Activated CD4-positive, CD25-positive, alpha-beta regulatory T cell treated with anti-CD3 and anti-CD28 coated beads, Interleukin-2, amount 50 U/mL, for 24 hours (primary cell): ENCODE measurements around the gene IGFBP4.
"Not testable (repeated sequence)": the region's sequence is repeated elsewhere in the genome, so short reads cannot be mapped to it uniquely, and the experiment has no call there.

Experiments used
- ATAC-seq, 2 donors: fragments of 150-1000 bp; cut with Tn5 transposase; one replicate each; pipeline ENCODE4 v1.10.0; 2021; ENCODE audit warnings: mild to moderate bottlenecking in 1 of 2, moderate library complexity in 1 of 2

The IGFBP4 gene

DNA sequence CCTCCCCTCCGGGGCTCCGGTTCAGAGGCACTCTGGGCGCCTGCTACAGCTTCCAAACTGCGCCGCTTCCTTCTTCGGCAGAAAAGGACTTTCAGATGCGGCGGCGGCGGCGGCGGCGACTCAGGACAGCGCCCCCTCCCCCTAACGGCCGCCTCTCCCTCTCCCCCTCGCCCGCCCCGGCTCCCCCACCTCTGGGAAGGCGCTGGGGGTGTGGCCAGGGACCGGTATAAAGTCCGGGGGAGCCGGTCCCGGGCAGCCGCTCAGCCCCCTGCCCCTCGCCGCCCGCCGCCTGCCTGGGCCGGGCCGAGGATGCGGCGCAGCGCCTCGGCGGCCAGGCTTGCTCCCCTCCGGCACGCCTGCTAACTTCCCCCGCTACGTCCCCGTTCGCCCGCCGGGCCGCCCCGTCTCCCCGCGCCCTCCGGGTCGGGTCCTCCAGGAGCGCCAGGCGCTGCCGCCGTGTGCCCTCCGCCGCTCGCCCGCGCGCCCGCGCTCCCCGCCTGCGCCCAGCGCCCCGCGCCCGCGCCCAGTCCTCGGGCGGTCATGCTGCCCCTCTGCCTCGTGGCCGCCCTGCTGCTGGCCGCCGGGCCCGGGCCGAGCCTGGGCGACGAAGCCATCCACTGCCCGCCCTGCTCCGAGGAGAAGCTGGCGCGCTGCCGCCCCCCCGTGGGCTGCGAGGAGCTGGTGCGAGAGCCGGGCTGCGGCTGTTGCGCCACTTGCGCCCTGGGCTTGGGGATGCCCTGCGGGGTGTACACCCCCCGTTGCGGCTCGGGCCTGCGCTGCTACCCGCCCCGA is at the start of gene IGFBP4:
Gene IGFBP4 (plus strand): TSS at position 255 of the 792 bp plus-strand sequence. CDS start 286 bp downstream, at position 541.
- peak; percentile 71 to 78 for ATAC-seq

GRCh38 chr17:40399185-40399584 is 44.1 kb upstream of the IGFBP4 start:
- peak; percentile 60 to 65 for ATAC-seq

GRCh38 chr17:40402668-40403067 is 40.6 kb upstream of the IGFBP4 start:
- peak in 1 of 2 donors; percentile 51 for ATAC-seq

- no peak for ATAC-seq
These were observed 39.2 kb upstream of the IGFBP4 start for GRCh38 chr17:40404003-40404402.

DNA sequence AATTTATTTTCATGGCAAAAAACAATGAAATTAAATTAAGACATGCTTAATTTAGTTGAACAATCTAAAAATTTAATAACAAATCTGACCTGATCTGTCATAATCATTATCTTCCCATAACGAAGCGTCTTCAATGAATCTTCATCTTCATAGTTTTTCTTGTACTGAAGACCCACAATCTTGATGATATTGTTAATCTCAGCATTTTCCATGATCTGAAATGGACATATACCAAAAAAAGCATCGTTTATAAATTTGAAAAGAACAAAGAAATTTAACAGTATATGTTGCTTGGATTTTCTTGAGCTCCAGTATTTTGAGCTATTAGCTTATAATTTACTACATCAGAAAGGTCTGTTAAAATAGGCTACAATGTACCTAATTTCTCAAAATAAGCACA is 35.8 kb upstream of the IGFBP4 start:
- no peak for ATAC-seq

DNA sequence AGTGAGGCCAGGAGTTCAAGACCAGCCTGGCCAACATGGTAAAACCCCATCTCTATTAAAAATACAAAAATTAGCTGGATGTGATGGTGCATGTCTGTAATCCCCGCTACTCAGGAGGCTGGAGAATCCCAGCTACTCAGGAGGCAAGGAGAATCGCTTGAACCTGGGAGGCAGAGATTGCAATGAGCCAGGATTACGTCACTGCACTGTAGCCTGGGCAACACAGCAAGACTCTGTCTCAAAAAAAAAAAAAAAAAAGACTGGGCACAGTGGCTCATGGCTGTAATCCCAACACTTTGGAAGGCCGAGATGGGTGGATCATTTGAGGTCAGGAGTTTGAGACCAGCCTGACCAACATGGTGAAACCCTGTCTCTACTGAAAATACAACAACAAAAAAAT is 33.7 kb upstream of the IGFBP4 start:
- not testable (repeated sequence) for ATAC-seq

GRCh38 chr17:40410082-40410481 is 33.2 kb upstream of the IGFBP4 start:
- no peak for ATAC-seq

- ATAC-seq = no peak
These were observed 31.4 kb upstream of the IGFBP4 start for GRCh38 chr17:40411821-40412220.

DNA sequence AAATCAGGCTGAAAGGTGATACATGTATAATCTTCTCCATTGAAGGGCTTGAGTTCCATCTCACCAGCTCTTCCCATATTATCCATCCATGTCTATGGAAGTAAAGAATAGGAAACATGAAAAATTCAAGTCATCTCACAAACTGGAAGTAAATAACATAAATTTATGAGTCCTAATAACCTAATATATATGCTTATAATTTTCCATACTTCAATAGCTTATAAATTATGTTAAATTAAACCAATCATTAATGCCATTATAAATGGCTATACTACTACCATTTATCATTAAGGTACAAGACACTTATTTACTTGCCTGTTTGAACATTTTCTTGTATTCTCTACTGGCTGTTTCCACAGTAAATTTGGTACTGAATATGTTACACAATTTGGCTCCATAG is 30.4 kb upstream of the IGFBP4 start:
- no peak for ATAC-seq

GRCh38 chr17:40414312-40414711 is 28.9 kb upstream of the IGFBP4 start:
- ATAC-seq = not testable (repeated sequence)

- no peak for ATAC-seq
These were observed 27.9 kb upstream of the IGFBP4 start for GRCh38 chr17:40415390-40415789.

DNA sequence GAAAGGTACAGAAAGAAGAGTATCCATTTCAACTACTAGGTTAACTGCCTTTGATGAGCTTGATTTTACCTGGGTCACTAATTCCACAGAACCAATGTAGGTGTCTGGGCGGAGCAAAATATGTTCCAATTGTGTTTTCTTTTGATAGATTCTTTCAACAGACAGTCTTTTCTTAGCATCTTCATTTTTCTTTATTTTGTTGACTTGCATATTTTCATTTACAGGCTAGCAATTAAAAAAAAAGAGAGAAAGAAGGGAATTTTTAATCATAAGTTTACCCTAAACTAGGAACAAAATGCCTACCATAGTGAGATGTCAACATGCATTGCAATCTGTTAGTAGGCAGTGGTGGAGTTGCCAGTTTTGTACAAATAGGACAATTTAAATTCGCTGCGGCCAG is 26.6 kb upstream of the IGFBP4 start:
- ATAC-seq = no peak

GRCh38 chr17:40417258-40417608 is 26.0 kb upstream of the IGFBP4 start:
- ATAC-seq = peak; percentile 2 to 11

DNA sequence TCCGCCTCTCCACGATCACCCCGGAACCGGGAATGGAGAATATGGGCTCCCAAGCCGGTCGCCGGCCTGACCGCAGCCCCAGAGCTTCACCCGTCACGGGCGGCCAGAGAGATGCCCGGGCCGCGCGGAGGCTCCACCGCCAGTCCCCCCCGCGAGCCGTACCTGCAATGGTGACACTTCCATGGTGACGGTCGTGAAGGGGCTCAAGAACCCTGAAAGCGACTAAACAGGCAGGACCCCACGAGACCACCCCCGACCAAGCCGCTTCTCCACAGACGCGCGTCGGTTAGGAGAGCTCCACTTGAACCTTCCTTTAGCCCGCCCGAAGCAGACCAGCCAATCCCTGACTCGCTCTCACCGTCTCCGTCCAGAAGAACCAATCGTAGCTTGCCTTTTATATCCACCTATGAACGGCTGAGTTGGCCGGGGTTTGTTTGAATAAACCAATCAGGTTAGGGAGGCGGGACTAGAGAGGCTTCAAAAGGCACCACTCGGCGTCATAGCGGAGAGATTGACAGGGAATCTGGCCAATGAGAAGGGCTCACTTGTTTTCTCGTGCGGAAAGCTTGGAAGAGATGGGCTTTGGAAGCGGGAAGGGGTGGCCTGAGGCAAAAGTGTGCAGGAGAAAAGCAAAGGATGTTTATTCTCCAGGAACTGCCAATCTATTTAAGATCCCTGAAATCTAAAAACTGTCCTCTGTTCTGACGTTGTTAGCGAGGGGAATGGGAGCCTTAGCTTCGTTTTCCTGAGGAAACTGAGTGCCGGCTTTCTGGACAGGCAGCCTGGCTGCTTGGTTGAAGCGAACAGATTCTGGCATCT is 25.4 kb upstream of the IGFBP4 start, which contains the start of gene TOP2A:
Gene TOP2A (minus strand): TSS at position 288 of the 819 bp plus-strand sequence. CDS start 105 bp downstream, at position 183.
- ATAC-seq = peak; percentile 99

DNA sequence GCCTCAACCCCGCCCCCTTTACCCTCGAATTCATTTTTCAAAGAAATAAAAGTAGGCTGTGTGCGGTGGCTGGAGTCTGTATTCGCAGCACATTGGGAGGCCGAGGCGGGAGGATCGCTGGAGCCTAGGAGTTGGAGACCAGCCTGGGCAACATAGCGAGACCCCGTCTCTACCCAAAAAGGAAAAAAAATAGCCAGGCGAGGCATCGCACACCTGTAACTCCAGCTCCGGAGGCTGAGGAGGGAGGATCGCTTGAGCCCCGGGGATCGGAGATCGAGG is 24.9 kb upstream of the IGFBP4 start:
- no peak for ATAC-seq

GRCh38 chr17:40419559-40420331 is 23.5 kb upstream of the IGFBP4 start:
- ATAC-seq = no peak

DNA sequence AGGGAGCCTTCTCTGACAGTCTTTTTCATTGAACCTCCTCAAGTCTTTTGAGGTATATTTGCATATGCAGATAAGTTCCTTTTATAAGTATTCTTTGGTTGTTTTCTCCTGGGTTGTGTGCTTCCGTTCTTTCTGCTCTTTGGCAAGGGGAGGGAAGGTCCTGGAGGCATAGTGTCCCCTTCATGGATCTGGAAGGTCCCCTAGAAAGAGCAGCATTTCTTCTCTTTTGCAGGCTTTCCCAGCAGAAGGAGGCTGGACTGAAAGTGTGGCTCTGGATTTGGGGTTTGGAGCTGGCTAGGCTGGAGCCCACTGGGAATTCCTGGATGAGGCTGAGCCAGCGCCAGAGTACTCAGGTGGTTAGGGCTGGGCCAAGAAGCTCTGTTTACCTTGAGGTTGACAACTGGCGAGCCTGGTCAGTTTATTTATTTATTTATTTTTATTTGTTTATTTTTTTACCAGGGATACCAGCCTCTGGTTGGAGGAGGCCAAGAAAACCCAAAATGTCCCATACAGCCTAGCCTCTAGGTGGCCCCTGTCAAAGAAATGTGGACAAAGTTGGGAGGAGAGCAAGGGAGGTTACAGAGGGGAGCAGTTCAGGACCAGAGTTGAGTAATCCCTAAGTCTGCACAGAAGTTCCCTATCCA is 20.1 kb upstream of the IGFBP4 start:
- ATAC-seq = no peak

- ATAC-seq = no peak
These were observed 17.5 kb upstream of the IGFBP4 start for GRCh38 chr17:40425741-40426140.

DNA sequence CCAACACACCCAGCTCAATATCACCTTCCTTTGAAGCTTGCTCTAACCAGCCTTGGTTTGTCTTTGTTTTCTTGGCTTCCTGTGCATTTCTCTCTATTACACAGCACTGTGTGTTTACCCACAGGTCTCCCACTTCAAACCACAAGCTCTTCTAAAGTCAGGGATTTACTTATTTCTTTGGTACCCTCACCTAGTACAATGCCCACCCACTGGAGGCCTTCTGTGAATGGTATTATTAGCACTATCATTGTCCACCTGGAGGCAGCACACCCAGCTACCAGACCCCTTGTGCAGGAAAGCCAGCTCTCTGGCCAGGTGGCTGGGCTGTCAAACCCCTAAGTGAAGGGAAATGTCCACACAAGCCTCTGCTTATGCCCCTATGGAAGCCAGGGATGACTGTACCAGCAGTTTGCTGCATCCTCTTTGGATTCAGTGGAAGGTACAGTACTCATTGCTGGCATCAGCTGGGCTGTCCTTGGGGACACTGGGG is 16.2 kb upstream of the IGFBP4 start:
- ATAC-seq = peak; percentile 41 to 70

GRCh38 chr17:40430272-40431230 is 12.7 kb upstream of the IGFBP4 start:
- ATAC-seq = no peak

DNA sequence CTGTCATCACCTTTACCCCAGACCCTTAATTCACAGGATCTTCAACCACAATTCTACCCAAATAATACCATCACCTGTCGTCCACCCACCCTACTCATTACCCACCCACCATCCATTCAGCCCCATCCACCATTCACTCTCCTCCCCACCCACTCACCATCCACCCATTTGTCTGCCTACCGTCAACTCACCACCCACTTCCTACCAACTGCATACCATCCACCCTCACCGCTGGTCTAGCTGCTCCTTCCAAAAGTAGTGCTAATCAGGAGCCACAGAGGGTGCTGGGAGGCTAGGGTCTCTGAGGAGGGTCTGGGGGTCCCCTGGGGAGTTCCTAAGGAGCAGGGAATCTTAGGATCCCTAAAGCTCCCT is 12.0 kb upstream of the IGFBP4 start:
- no peak for ATAC-seq
